Measurements from ENCODE around the gene ACACA.

ACACA gene

DNA sequence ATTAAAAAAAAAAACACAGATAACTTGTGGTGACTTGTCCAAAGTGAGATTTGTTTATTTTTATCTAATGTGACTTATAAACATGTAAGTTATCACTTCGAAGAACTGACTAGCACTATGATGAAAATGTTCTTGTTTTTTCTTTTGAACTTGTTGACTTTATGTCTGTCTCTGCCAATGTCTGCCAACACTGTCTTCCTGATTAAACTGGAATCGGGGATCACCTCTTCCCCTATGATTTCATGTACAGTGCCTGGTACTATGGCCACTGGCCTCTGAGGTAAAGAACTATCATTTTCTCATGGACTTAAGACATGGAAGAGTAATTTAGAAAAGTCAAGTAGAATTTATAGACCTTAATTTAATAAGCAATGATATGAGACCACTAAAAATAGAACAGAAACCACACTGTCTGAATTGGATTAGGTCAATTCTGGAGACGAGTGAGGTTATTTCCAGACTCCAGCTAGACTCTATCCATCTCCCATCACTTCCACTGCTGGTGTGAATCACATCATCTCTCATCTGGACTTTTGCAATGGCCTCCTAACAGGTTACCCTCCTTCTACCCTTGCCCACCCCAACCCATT, 22.0 kb downstream of the ACACA start:
- TF ChIP-seq, protein P1, sequence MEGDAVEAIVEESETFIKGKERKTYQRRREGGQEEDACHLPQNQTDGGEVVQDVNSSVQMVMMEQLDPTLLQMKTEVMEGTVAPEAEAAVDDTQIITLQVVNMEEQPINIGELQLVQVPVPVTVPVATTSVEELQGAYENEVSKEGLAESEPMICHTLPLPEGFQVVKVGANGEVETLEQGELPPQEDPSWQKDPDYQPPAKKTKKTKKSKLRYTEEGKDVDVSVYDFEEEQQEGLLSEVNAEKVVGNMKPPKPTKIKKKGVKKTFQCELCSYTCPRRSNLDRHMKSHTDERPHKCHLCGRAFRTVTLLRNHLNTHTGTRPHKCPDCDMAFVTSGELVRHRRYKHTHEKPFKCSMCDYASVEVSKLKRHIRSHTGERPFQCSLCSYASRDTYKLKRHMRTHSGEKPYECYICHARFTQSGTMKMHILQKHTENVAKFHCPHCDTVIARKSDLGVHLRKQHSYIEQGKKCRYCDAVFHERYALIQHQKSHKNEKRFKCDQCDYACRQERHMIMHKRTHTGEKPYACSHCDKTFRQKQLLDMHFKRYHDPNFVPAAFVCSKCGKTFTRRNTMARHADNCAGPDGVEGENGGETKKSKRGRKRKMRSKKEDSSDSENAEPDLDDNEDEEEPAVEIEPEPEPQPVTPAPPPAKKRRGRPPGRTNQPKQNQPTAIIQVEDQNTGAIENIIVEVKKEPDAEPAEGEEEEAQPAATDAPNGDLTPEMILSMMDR (IDR thresholded peaks at IDR 0.05; ENCODE audit: insufficient read depth, low read depth, low read length, missing control alignments) = no peak
- H3K4me3 ChIP-seq (ENCODE audit: low read depth, low read length) = no peak overlapping the region
- no peak for DNase-seq (ENCODE audit: low read depth)

DNA sequence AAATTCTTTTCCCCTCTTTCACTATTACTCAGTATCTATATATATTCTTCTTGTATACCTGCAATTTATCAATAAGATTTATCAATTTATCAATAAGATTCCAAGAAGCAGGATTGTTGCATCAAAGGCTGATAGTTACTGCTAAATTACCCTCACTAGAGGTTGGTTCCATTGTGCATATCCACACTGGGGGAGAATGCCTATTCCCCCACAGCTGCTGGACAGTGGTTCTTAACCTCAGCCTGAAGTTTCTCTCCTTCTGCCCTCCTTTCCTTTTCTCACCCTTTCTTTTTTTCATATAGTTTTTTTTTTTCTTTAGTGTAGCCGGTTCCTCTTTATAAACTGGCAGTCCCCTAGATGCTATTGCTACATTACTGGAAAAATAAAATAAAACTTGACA, 24.6 kb downstream of the ACACA start:
- TF ChIP-seq, protein P1 (IDR thresholded peaks at IDR 0.05; ENCODE audit: insufficient read depth, low read depth, low read length, missing control alignments) = no peak
- no peak for DNase-seq (ENCODE audit: low read depth)
- no peak overlapping the region for H3K4me3 ChIP-seq (ENCODE audit: low read depth, low read length)

DNA sequence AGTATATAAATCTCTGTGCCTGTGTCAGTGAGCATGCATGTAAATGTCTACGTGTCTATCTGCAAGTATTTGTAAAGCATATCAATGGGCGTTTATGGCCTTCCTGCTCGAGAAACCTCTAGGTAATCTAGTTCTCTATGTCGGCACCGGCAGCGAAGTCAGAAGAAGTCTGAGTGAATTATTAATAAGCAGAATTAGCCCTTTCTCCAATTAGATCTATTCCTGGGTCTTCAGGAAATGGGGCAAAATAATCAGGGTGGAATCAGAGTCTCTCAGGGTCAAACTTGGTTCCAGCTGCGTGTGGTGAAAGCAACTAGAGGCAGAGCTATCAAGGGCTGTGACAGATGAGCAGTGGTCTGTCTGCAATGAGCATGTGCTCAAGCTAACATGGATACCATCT, 30.9 kb downstream of the ACACA start, which contains the start of gene C17orf78:
Gene C17orf78, plus strand, starts transcription at position 280 of the 400 bp plus-strand sequence. Its CDS starts 108 bp downstream, at position 388.
- H3K4me3 ChIP-seq (ENCODE audit: low read depth, low read length) = no peak within 1 kb of the TSS
- TF ChIP-seq, protein P1 (IDR thresholded peaks at IDR 0.05; ENCODE audit: insufficient read depth, low read depth, low read length, missing control alignments) = no peak
- no peak for DNase-seq (ENCODE audit: low read depth)

DNA sequence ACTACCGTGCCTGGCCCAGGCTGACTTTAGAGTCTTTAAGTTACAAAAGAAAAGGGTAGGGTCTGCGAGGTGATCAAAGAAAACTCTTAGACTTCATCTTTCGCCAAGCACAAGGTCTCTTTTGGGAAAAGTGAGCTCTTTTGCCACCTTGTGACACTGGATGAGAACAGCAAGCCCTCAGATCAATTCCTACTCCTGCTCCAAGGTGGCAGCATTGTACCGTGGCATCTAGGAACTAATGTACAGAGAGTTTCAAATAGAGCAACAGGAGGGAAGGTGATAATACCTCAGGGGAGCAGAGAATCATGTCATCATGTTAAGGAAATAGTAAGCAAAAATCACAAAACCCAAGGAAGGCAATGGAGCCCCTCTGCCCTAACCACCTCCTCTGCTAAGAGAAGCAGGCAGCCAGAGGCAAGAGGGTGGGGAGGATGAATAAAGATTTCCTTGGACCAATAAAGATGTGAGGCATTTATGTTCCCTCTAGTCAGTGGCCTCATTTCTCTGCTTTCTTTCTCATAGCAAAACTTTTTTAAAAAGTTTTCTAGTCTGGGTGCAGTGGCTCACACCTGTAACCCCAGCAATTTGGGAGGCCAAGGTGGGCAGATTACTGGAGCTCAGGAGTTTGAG, 33.0 kb downstream of the ACACA start:
- TF ChIP-seq, protein P1 (IDR thresholded peaks at IDR 0.05; ENCODE audit: insufficient read depth, low read depth, low read length, missing control alignments) = peak; percentile 99

DNA sequence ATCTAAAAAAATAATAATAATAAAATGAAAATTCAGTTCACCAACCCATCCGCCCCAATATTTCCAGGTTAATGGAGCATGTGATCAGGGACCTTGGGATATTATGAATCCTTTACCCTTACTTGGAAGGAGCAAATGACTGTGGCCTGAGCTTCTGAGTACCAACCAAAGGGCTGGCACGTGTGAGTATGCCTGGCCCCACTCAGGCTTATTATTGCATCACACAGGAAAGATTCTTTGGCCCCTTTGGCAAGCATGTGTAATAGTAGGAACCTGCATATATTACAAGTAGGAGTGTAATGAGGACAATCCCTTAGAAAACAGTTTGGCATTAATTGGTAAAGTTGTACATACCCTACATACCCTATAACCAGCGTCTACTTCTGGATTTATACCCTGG, 38.1 kb downstream of the ACACA start:
- TF ChIP-seq, protein P1 (IDR thresholded peaks at IDR 0.05; ENCODE audit: insufficient read depth, low read depth, low read length, missing control alignments) = no peak
- no peak for DNase-seq (ENCODE audit: low read depth)
- H3K4me3 ChIP-seq (ENCODE audit: low read depth, low read length) = no peak overlapping the region

More for the DNA sequence above, 33.0 kb downstream of the ACACA start:
- no peak overlapping the region for H3K4me3 ChIP-seq (ENCODE audit: low read depth, low read length)
- peak; percentile 90 for DNase-seq (ENCODE audit: low read depth)

DNA sequence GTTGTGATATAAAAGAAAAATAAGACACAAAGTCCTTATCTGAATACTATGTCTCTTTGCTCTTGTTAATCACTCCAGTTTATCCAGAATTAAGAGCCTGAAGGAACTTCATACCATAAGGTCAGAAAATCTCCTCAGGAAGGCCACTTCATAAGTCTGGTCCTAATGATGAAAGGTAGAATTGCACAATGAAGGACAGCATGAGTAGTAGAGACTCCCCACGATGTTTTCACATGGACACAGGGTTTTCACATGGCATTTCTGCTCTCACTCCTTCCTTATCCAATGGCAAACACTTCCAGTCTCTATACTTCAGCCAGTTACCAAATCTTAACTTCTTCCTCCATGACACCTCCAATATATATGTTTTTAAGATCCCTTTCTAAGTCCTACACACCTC, 41.0 kb downstream of the ACACA start:
- no peak for DNase-seq (ENCODE audit: low read depth)
- H3K4me3 ChIP-seq (ENCODE audit: low read depth, low read length) = no peak overlapping the region
- TF ChIP-seq, protein P1 (IDR thresholded peaks at IDR 0.05; ENCODE audit: insufficient read depth, low read depth, low read length, missing control alignments) = no peak
